Caki2 (cell line): ENCODE data around the gene KLHL35. TPM values are rescaled to one million over a fixed set of nuclear protein-coding genes. Genes with fewer than 3 reads are reported as not detected.

Experiments
- DNase-seq: peaks from one replicate; pipeline ENCODE4 v3.0.0-alpha.2; 2015; ENCODE audit warnings: low read depth
- in situ Hi-C: cut with HindIII; loops from 2 replicates; pipeline ENCODE4 v1.10.0; 2016; ENCODE audit warnings: low sequenced_read_pairs, low pct_unique_long_range_greater_than_20kb, mixed read lengths
- total RNA-seq: library from RNA; depleted of rRNA; stranded (reverse); fragments of >200 nt; shearing (Covaris generic); gene quantifications from 2 replicates; pipeline ENCODE4 v1.2.3, GENCODE V29; 2014; ENCODE audit warnings: low replicate concordance

The KLHL35 gene
- total RNA-seq, 1 experiment from 2014 or later: not detected

GRCh38 chr11:75447415-75447814, 14.4 kb upstream of the KLHL35 start:
- in situ Hi-C loops: no loop called here
- no peak for DNase-seq

GRCh38 chr11:75445315-75445953, 12.4 kb upstream of the KLHL35 start:
- in situ Hi-C loops: no loop called here
- peak; percentile 31 for DNase-seq

GRCh38 chr11:75443043-75443442, 10.0 kb upstream of the KLHL35 start:
- in situ Hi-C loops: no loop called here
- no peak for DNase-seq

GRCh38 chr11:75442161-75442885, 9.3 kb upstream of the KLHL35 start:
- in situ Hi-C loops: no loop called here
- no peak for DNase-seq

GRCh38 chr11:75441804-75442132, 8.8 kb upstream of the KLHL35 start:
- in situ Hi-C loops: no loop called here
- DNase-seq: no peak

- DNase-seq: no peak
- in situ Hi-C loops: no loop called here
Measured at GRCh38 chr11:75440960-75441803, 8.2 kb upstream of the KLHL35 start.

GRCh38 chr11:75439495-75440120, 6.6 kb upstream of the KLHL35 start:
- no peak for DNase-seq
- in situ Hi-C loops: no loop called here

GRCh38 chr11:75439026-75439425, 6.0 kb upstream of the KLHL35 start:
- no peak for DNase-seq
- in situ Hi-C loops: no loop called here

GRCh38 chr11:75437966-75438659, 5.1 kb upstream of the KLHL35 start:
- DNase-seq: no peak
- in situ Hi-C loops: no loop called here

GRCh38 chr11:75436806-75437205, 3.8 kb upstream of the KLHL35 start:
- in situ Hi-C loops: no loop called here
- no peak for DNase-seq

GRCh38 chr11:75435571-75435925, 2.5 kb upstream of the KLHL35 start:
- no peak for DNase-seq
- in situ Hi-C loops: no loop called here

GRCh38 chr11:75434886-75435570, 2.0 kb upstream of the KLHL35 start:
- DNase-seq: no peak
- in situ Hi-C loops: no loop called here

GRCh38 chr11:75434051-75434450, 1.0 kb upstream of the KLHL35 start:
- DNase-seq: no peak
- in situ Hi-C loops: no loop called here

- in situ Hi-C loops: no loop called here
- no peak for DNase-seq
Measured at GRCh38 chr11:75433443-75433842, 440 bp upstream of the KLHL35 start.

- no peak for DNase-seq
- in situ Hi-C loops: no loop called here
Measured at GRCh38 chr11:75431533-75432525, 1.2 kb downstream of the KLHL35 start.

GRCh38 chr11:75430714-75431532, 2.1 kb downstream of the KLHL35 start:
- in situ Hi-C loops: no loop called here
- DNase-seq: no peak
